DND-41 (cell line): Measurements from ENCODE around the gene CLRN3.

Source experiments
- ATAC-seq: fragments of 200-7000 bp; cut with Tn5 transposase; 3 replicates; pipeline ENCODE4 v1.9.1; 2021; ENCODE audit warnings: low read depth; ENCODE audit not compliant: insufficient read depth
- DNase-seq: peaks from one replicate; pipeline ENCODE4 v3.0.0-alpha.2; 2020
- H2AFZ ChIP-seq: 2 replicates; pipeline ENCODE4 v1.6.0; 2012; ENCODE audit warnings: low read depth, low read length
- H3K27ac ChIP-seq: 2 replicates; pipeline ENCODE4 v1.5.1; 2012; ENCODE audit warnings: low read length, inconsistent platforms
- H3K27me3 ChIP-seq: fragments of 200-600 bp; sonication (generic); 2 replicates; pipeline ENCODE4 v1.6.0; 2012; ENCODE audit warnings: low read length, mild to moderate bottlenecking, inconsistent platforms; ENCODE audit not compliant: insufficient read depth, poor library complexity
- H3K36me3 ChIP-seq: 2 replicates; pipeline ENCODE4 v1.5.1; 2012; ENCODE audit warnings: low read length, inconsistent platforms; ENCODE audit not compliant: insufficient read depth
- H3K4me1 ChIP-seq: 2 replicates; pipeline ENCODE4 v1.5.1; 2012; ENCODE audit warnings: mild to moderate bottlenecking, low read length; ENCODE audit not compliant: insufficient read depth
- H3K4me2 ChIP-seq: 2 replicates; pipeline ENCODE4 v1.6.0; 2012; ENCODE audit warnings: mild to moderate bottlenecking, moderate library complexity, low read length, inconsistent platforms; ENCODE audit not compliant: insufficient read depth
- H3K4me3 ChIP-seq, 2 experiments: fragments of 200-600 bp in 1 of 2; shearing (Covaris generic) in 1 of 2; 2 replicates each; pipeline ENCODE4 v1.5.1; 2012 to 2016; ENCODE audit warnings: inconsistent platforms in 2 of 2, low read length in 2 of 2, mild to moderate bottlenecking in 2 of 2, low read depth in 1 of 2, moderate library complexity in 1 of 2
- H3K79me2 ChIP-seq: 2 replicates; pipeline ENCODE4 v1.6.0; 2012; ENCODE audit warnings: low read length, inconsistent platforms; ENCODE audit not compliant: insufficient read depth
- H3K9ac ChIP-seq: 2 replicates; pipeline ENCODE4 v1.6.0; 2012; ENCODE audit warnings: low read depth, mild to moderate bottlenecking, inconsistent platforms, low read length, moderate library complexity
- H3K9me3 ChIP-seq: 2 replicates; pipeline ENCODE4 v1.5.1; 2012; ENCODE audit warnings: low read length, moderate library complexity, mild to moderate bottlenecking, inconsistent platforms; ENCODE audit not compliant: insufficient read depth, severe bottlenecking
- H4K20me1 ChIP-seq: 2 replicates; pipeline ENCODE4 v1.6.0; 2012; ENCODE audit warnings: low read length; ENCODE audit not compliant: insufficient read depth
- EZH2 ChIP-seq: IDR thresholded peaks from 3 replicates; pipeline ENCODE4 v1.6.1; 2012; ENCODE audit warnings: borderline replicate concordance, low read depth, mild to moderate bottlenecking, moderate library complexity, low read length, inconsistent platforms; ENCODE audit not compliant: severe bottlenecking
- TF ChIP-seq, protein P1 (sequence below): IDR thresholded peaks from 2 replicates; pipeline ENCODE4 v1.5.1; 2012; ENCODE audit warnings: borderline replicate concordance, low read length, moderate library complexity, mild to moderate bottlenecking; ENCODE audit not compliant: poor library complexity, severe bottlenecking; ENCODE audit errors: extremely low read depth

The CLRN3 gene

DNA sequence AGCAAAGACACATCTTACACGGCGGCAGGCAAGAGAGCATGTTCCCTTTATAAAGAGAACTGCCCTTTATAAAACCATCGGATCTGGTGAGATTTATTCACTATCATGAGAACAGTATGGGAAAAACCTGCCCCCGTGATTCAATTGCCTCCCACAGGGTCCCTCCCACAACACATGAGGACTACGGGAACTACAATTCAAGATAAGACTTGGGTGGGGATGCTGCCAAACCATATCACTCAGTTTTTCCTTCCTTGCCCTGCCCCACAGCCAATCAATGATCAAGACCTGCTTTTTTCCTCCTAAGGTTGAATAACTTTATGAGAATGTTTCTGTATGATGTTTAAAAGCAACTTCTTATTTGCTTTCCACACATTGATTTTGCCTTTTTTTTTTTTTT, 11.0 kb upstream of the CLRN3 start:
- Histone ChIP-seq H3K27ac (no peak overlapping the region), H3K9me3 (no peaks in the 10 kb centered on the region), H3K4me1 (no peaks in the 10 kb centered on the region), H3K9ac (no peak overlapping the region), H3K4me2 (no peak overlapping the region), H2AFZ (no peak overlapping the region), H3K27me3 (no peaks in the 10 kb centered on the region), H4K20me1 (no peaks in the 10 kb centered on the region), H3K79me2 (no peaks in the 10 kb centered on the region), H3K36me3 (no peaks in the 10 kb centered on the region), H3K4me3 (no peak overlapping the region)
- TF ChIP-seq EZH2, result no peak
- TF ChIP-seq, protein P1, sequence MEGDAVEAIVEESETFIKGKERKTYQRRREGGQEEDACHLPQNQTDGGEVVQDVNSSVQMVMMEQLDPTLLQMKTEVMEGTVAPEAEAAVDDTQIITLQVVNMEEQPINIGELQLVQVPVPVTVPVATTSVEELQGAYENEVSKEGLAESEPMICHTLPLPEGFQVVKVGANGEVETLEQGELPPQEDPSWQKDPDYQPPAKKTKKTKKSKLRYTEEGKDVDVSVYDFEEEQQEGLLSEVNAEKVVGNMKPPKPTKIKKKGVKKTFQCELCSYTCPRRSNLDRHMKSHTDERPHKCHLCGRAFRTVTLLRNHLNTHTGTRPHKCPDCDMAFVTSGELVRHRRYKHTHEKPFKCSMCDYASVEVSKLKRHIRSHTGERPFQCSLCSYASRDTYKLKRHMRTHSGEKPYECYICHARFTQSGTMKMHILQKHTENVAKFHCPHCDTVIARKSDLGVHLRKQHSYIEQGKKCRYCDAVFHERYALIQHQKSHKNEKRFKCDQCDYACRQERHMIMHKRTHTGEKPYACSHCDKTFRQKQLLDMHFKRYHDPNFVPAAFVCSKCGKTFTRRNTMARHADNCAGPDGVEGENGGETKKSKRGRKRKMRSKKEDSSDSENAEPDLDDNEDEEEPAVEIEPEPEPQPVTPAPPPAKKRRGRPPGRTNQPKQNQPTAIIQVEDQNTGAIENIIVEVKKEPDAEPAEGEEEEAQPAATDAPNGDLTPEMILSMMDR, result no peak
- DNase-seq (no peak), ATAC-seq (no peak)

DNA sequence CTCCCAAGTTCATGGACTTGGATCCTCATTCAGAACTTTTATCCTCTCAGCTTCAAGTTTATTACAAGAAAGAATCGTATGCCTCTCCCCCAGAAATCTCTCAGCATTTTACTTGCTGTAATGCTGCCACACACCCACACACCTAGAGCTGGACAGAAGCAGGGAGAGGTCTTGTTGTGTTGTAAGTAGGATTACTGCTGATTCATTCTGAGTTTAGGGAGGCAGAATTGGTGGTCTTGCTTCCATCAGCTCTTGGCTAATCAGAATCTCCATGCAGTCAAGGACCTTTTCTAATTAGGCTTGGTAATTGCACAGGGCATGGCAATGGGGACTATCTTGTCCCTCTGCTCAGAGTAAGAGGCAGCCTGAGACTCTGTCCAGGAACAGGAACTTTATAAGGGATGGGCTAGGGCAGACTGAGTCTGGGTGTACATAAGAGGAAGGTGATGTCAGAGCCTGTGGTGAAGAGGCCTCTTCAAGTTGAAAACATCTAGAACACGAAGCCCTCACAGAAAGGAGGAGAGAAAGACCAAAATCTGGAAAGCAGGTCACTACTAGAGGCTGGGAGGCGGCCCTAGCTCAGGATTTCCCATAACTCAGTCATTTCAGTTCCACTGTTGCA, 7.1 kb upstream of the CLRN3 start:
- H3K79me2 ChIP-seq, result no peaks in the 10 kb centered on the region
- no peak overlapping the region for H3K4me3 ChIP-seq
- peaks cover 5% of the 10 kb centered on the region for H3K27me3 ChIP-seq
- H3K27ac ChIP-seq, result no peak overlapping the region
- H3K9ac ChIP-seq, result no peak overlapping the region
- TF ChIP-seq, protein P1, result no peak
- TF ChIP-seq EZH2, result no peak
- no peaks in the 10 kb centered on the region for H3K36me3 ChIP-seq
- H4K20me1 ChIP-seq, result no peaks in the 10 kb centered on the region
- no peak for DNase-seq
- no peak for ATAC-seq
- H3K4me1 ChIP-seq, result no peaks in the 10 kb centered on the region
- peaks cover 2% of the 10 kb centered on the region for H3K9me3 ChIP-seq
- no peak overlapping the region for H2AFZ ChIP-seq
- H3K4me2 ChIP-seq, result no peak overlapping the region

DNA sequence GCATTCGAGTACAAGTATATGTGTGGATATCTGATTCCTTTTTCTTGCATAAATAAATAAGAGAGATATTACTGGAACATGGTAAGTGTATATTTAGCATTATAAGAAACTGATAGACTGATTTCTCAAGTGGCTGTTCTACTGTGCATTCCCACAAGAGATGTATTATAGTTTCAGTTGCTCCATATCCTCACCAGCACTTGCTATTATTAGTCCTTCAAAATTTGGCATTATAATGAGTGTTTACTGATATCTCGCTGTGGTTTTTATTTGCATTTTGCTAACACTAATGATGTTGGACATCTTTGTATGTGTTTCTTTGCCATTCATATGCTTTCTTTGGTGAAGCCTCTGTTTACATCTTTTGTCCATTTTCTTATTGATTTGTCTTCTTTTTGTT, 4.4 kb upstream of the CLRN3 start:
- Histone ChIP-seq H3K27me3 (peaks cover 8% of the 10 kb centered on the region), H3K79me2 (no peaks in the 10 kb centered on the region), H3K36me3 (no peaks in the 10 kb centered on the region), H4K20me1 (no peaks in the 10 kb centered on the region), H3K9me3 (peaks cover 2% of the 10 kb centered on the region), H3K9ac (no peak overlapping the region), H2AFZ (no peak overlapping the region), H3K4me2 (no peak overlapping the region), H3K27ac (no peak overlapping the region), H3K4me1 (no peaks in the 10 kb centered on the region), H3K4me3 (no peak overlapping the region)
- DNase-seq (no peak), ATAC-seq (no peak)
- no peak for TF ChIP-seq EZH2
- TF ChIP-seq, protein P1, result no peak
